ENCODE measurements around the gene CABP7.

DNA sequence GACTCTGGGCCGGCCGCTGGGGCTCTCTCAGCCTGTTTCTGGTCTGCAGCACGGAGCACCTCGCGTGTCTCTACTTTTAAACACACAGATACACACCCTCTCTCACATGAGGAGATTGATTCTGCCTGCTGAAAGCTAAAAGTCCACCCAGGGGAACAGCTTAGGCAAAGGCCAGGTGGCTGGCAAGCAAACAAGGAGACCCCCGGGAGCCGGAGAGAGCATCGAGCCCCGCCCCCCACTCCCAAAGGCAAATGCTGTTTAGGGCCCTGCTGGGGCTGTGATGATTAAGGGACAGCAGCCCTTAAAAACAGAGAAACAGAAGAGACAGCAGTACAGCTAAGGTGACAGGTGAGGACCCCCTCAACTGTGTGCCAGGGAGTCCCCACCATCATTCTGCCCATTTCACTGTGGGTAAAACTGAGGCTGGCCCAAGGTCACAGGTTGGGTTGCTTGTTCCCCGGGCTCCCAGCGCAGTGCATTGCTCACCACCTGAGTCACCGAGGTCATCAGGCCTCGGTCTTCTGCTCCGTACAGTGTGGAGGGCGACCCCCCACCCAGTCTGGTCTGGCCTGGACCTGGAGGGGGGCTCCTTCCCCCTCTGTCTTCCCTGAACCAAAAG lies 6.8 kb downstream of the CABP7 start:
- TF ChIP-seq CTCF (IDR thresholded peaks at IDR 0.05) (no peak), POLR2A (IDR thresholded peaks at IDR 0.05) (no peak)
